HepG2 (cell line): Measurements from ENCODE around the gene DBN1. TPM values are rescaled to one million over a fixed set of nuclear protein-coding genes. Genes with fewer than 3 reads are reported as not detected.
A peak's percentile ranks its signal among the peaks of the same experiment; 100 is the strongest.

Experiments used
- ATAC-seq: fragments of 200-7000 bp; cut with Tn5 transposase; 3 replicates; pipeline ENCODE4 v1.9.1; 2020; ENCODE audit warnings: mild to moderate bottlenecking, moderate library complexity
- BruUV-seq: library from RNA; stranded (reverse); fragments of 400-500 nt; replicated peaks from 2 replicates; lab custom pipeline; 2021; lab: Mats Ljungman, UMichigan
- CTCF ChIA-PET: fragments of 300-600 bp; formaldehyde crosslinking; extraction: SDS; loops from one replicate; lab custom pipeline; 2021; ENCODE audit warnings: low total read pairs, inconsistent platforms, low intra/inter-chr PET ratio; lab: Yijun Ruan, JAX
- POLR2A ChIA-PET: fragments of 350-600 bp; sonication (Branson Sonifier 250); formaldehyde crosslinking; loops from one replicate; lab custom pipeline; 2020; ENCODE audit warnings: antibody characterized with exemption, inconsistent platforms; lab: Yijun Ruan, JAX
- DNase-seq: peaks from one replicate; pipeline ENCODE4 v3.0.0-alpha.2; 2015; ENCODE audit warnings: low spot score
- FAIRE-seq: peaks from 3 replicates; lab custom pipeline; 2011; peaks lifted over from hg19 to GRCh38; lab: Jason Lieb, UNC
- H2AFZ ChIP-seq: one replicate; pipeline ENCODE4 v1.6.1; 2011; ENCODE audit warnings: low read length, inconsistent platforms
- H3K27ac ChIP-seq: fragments of 300-600 bp; 3 replicates; pipeline ENCODE4 v1.8.0; 2011; ENCODE audit warnings: mixed run types, mild to moderate bottlenecking, mixed read lengths, low read length, inconsistent platforms; ENCODE audit not compliant: insufficient read depth; ENCODE audit errors: extremely low read length
- H3K27me3 ChIP-seq, 2 experiments: fragments of 200-600 bp in 1 of 2; 2 replicates in 1 of 2; 3 replicates in 1 of 2; pipeline versions ENCODE4 v1.6.0 to v1.8.0; 2011; ENCODE audit warnings: low read length in 2 of 2, mild to moderate bottlenecking in 2 of 2, moderate library complexity in 2 of 2, inconsistent platforms in 1 of 2; ENCODE audit not compliant: insufficient read depth in 2 of 2, control insufficient read depth in 1 of 2
- H3K36me3 ChIP-seq, 2 experiments: fragments of 200-600 bp in 1 of 2; replicated peaks in 1 of 2; 2 replicates in 1 of 2; 3 replicates in 1 of 2; pipeline versions ENCODE4 v1.5.1 to v1.8.0; 2011; ENCODE audit warnings: low read length in 2 of 2, inconsistent platforms in 1 of 2; ENCODE audit not compliant: insufficient read depth in 2 of 2, control insufficient read depth in 1 of 2
- H3K4me1 ChIP-seq: 2 replicates; pipeline ENCODE4 v1.5.1; 2012; ENCODE audit warnings: low read length, inconsistent platforms; ENCODE audit not compliant: insufficient read depth
- H3K4me2 ChIP-seq: 2 replicates; pipeline ENCODE4 v1.6.0; 2011; ENCODE audit warnings: low read depth, low read length, inconsistent platforms
- H3K4me3 ChIP-seq, 3 experiments: fragments of 200-600 bp in 1 of 3; sonication (generic), shearing (Covaris generic) in 1 of 3; replicated peaks in 1 of 3; 2 replicates each; pipeline ENCODE4 v1.5.1; 2011 to 2016; ENCODE audit warnings: low read length in 3 of 3, inconsistent platforms in 2 of 3, low read depth in 2 of 3, mild to moderate bottlenecking in 2 of 3, control low read depth in 1 of 3, mixed read lengths in 1 of 3; ENCODE audit not compliant: insufficient read depth in 1 of 3
- H3K79me2 ChIP-seq: one replicate; pipeline ENCODE4 v1.6.1; 2011; ENCODE audit warnings: low read length, inconsistent platforms; ENCODE audit not compliant: insufficient read depth
- H3K9ac ChIP-seq: 2 replicates; pipeline ENCODE4 v1.6.0; 2011; ENCODE audit warnings: mild to moderate bottlenecking, low read depth, low read length, inconsistent platforms; ENCODE audit not compliant: insufficient read depth
- H3K9me3 ChIP-seq: 2 replicates; pipeline ENCODE4 v1.5.1; 2012; ENCODE audit warnings: mild to moderate bottlenecking, low read length
- H4K20me1 ChIP-seq: 2 replicates; pipeline ENCODE4 v1.6.0; 2011; ENCODE audit warnings: inconsistent platforms, mild to moderate bottlenecking, low read length, moderate library complexity; ENCODE audit not compliant: insufficient read depth
- EEA1 ChIP-seq: sonication (generic); formaldehyde crosslinking; IDR thresholded peaks from 2 replicates; pipeline ENCODE4 v1.5.1; 2020; ENCODE audit warnings: mild to moderate bottlenecking, missing genetic modification reagents, borderline replicate concordance
- GATAD1 ChIP-seq: IDR thresholded peaks from 2 replicates; pipeline ENCODE4 v1.6.1; 2016; ENCODE audit warnings: missing genetic modification reagents, missing compliant biosample characterization
- HDAC6 ChIP-seq: fragments of 200-600 bp; sonication (generic); IDR thresholded peaks from 2 replicates; pipeline ENCODE4 v1.7.0; 2017; ENCODE audit warnings: mild to moderate bottlenecking, antibody characterized with exemption, low read length, low read depth
- MEIS1 ChIP-seq: sonication (generic); formaldehyde crosslinking; IDR thresholded peaks from 2 replicates; pipeline ENCODE4 v1.9.0; 2021; ENCODE audit warnings: mild to moderate bottlenecking, missing genetic modification reagents, moderate library complexity, borderline replicate concordance
- MLLT10 ChIP-seq: sonication (generic); formaldehyde crosslinking; IDR thresholded peaks from 2 replicates; pipeline ENCODE4 v1.4.0; 2020; ENCODE audit warnings: missing genetic modification reagents
- MZF1 ChIP-seq: sonication (generic); formaldehyde crosslinking; IDR thresholded peaks from 2 replicates; pipeline ENCODE4 v1.8.1; 2023; ENCODE audit warnings: mild to moderate bottlenecking, missing genetic modification reagents, borderline replicate concordance
- SP4 ChIP-seq: sonication (generic); formaldehyde crosslinking; IDR thresholded peaks from 2 replicates; pipeline ENCODE4 v1.8.1; 2023; ENCODE audit warnings: mild to moderate bottlenecking, missing genetic modification reagents
- TSC22D2 ChIP-seq: sonication (generic); formaldehyde crosslinking; IDR thresholded peaks from 2 replicates; pipeline ENCODE4 v1.5.1; 2020; ENCODE audit warnings: missing genetic modification reagents, mild to moderate bottlenecking, borderline replicate concordance
- XBP1 ChIP-seq: sonication (generic); formaldehyde crosslinking; IDR thresholded peaks from 2 replicates; pipeline ENCODE4 v1.5.0; 2020; ENCODE audit warnings: missing genetic modification reagents
- ZNF251 ChIP-seq: sonication (generic); formaldehyde crosslinking; IDR thresholded peaks from 2 replicates; pipeline ENCODE4 v1.9.0; 2021; ENCODE audit warnings: mild to moderate bottlenecking, missing genetic modification reagents
- ZNF777 ChIP-seq: sonication (generic); formaldehyde crosslinking; IDR thresholded peaks from 2 replicates; pipeline ENCODE4 v1.4.0; 2020; ENCODE audit warnings: missing genetic modification reagents
- WGBS: methylation state at CpG from one replicate; pipeline ENCODE4 v1.1.6; 2017; ENCODE audit warnings: low lambda C conversion rate; 5-methylcytosine and 5-hydroxymethylcytosine counted together
- in situ Hi-C: cut with HindIII; loops from 2 replicates; pipeline ENCODE4 v1.10.0; 2017; ENCODE audit warnings: low pct_unique_long_range_greater_than_20kb; ENCODE audit not compliant: extremely low pct_ligation_motif_present
- intact Hi-C: fragments of 100-400 bp; cut with micrococcal nuclease; formaldehyde crosslinking; loops from one replicate; pipeline ENCODE4 v1.10.0; 2022; ENCODE audit not compliant: unreplicated experiment
- polyA plus RNA-seq, 8 experiments: library from polyadenylated mRNA; depleted of rRNA in 3 of 8; stranded (reverse) in 7 of 8; unstranded in 1 of 8; fragments of >200 nt; fragmentation: Illumina TruSeq in 4 of 8; extraction: Trizol in 4 of 8; gene quantifications; 2 replicates each; pipeline versions ENCODE4 v1.2.1 to v1.2.3, GENCODE V29; 2011 to 2016; ENCODE audit warnings: low read depth in 4 of 8, missing spikeins in 1 of 8, mixed read lengths in 1 of 8; ENCODE audit not compliant: insufficient read depth in 1 of 8
- total RNA-seq, 5 experiments: library from RNA; depleted of rRNA; stranded (reverse); fragments of >200 nt; fragmentation: Illumina TruSeq; extraction: Trizol; gene quantifications; 2 replicates each; pipeline ENCODE4 v1.2.3, GENCODE V29; 2016; ENCODE audit warnings: low read depth in 1 of 5
- TF ChIP-seq, protein P1 (sequence below): sonication (generic); formaldehyde crosslinking; IDR thresholded peaks from 2 replicates; pipeline ENCODE4 v1.4.0; 2020; ENCODE audit warnings: missing genetic modification reagents, borderline replicate concordance
- TF ChIP-seq, protein P2 (sequence below): sonication (generic); formaldehyde crosslinking; IDR thresholded peaks from 2 replicates; pipeline ENCODE4 v1.4.0; 2020; ENCODE audit warnings: low read depth, missing genetic modification reagents
- TF ChIP-seq, protein P3 (sequence below): sonication (generic); formaldehyde crosslinking; IDR thresholded peaks from 2 replicates; pipeline ENCODE4 v1.4.0; 2020; ENCODE audit warnings: missing genetic modification reagents

The DBN1 gene
- total and polyA plus RNA-seq, 2 of the 13 experiments (the other 11 are each of a cell fraction or from before 2014, with no cell fraction given) = 27.0 to 37.3 TPM

DNA sequence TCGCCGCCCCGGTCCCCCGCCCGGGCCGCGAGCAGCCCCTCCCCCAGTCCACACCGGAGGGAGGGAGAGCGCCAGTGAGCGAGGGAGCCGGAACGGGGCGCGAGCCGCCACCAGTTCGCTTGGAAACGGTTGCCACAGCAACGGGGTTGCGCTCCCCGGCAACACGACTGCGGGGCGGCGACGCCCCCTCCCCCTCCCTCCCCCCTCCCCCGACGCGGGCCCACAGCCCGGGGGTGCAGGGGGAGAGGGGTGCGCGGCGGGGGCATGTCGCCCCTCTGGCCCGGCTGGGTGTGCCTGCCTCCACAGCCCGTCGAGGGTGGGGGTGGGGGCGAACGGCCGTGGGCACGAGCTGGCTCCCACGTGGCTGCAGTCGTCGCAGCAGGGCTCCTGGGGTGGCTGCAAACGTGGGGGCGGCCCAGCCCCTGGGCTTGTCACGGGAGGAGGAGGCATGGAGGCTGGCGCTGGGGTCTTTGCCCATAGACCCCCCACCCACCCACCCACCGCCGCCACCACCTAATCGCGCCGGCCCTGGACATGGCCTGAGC is 26.3 kb downstream of the DBN1 start:
- no TSS peak for BruUV-seq
- DNase-seq (no peak), FAIRE-seq (no peak), ATAC-seq (peak; percentile 12)
- H3K9me3 ChIP-seq = no peaks in the 10 kb centered on the region
- H2AFZ ChIP-seq = no peak overlapping the region
- no peaks in the 10 kb centered on the region for H3K27me3 ChIP-seq
- H3K9ac ChIP-seq = peak overlapping the region; percentile 82
- intact Hi-C loops (loop anchor here (5.0 kb wide), 1 partner anchor 120 kb away; no protein-coding TSS in a partner anchor), in situ Hi-C loops (loop anchor here (5.0 kb wide), 1 partner anchor 135 kb away; the partner anchor contains the start of gene MXD3)
- H3K36me3 ChIP-seq = peaks cover under 1 to 5% of the 10 kb centered on the region in 2 experiments; a peak in 1 of 5 replicates
- peaks cover 2% of the 10 kb centered on the region; the same call in 1 of the 2 replicates for H4K20me1 ChIP-seq
- H3K79me2 ChIP-seq = no peaks in the 10 kb centered on the region
- CTCF ChIA-PET = interaction anchor here (1.4 kb wide), 1 partner anchor 10 kb away, joined by 5 read pairs; no protein-coding TSS in a partner anchor
- POLR2A ChIA-PET = interaction anchor here (0.7 to 4.2 kb wide), 19 partner anchors 10 to 95 kb away, joined by 3 to 19 read pairs (median 4); partner anchors contain the start of genes F12, GRK6, LMAN2 and PDLIM7
- peak overlapping the region; percentile 74 for H3K27ac ChIP-seq
- H3K4me1 ChIP-seq = peaks cover 49% of the 10 kb centered on the region
- H3K4me3 ChIP-seq = peak overlapping the region; percentile 55 to 80 (median 61); a peak in 5 of 6 replicates
- 0% methylated on average over 4 of the region's 52 CpGs for WGBS
- peak overlapping the region; percentile 99 for H3K4me2 ChIP-seq
- TF ChIP-seq, protein P1, sequence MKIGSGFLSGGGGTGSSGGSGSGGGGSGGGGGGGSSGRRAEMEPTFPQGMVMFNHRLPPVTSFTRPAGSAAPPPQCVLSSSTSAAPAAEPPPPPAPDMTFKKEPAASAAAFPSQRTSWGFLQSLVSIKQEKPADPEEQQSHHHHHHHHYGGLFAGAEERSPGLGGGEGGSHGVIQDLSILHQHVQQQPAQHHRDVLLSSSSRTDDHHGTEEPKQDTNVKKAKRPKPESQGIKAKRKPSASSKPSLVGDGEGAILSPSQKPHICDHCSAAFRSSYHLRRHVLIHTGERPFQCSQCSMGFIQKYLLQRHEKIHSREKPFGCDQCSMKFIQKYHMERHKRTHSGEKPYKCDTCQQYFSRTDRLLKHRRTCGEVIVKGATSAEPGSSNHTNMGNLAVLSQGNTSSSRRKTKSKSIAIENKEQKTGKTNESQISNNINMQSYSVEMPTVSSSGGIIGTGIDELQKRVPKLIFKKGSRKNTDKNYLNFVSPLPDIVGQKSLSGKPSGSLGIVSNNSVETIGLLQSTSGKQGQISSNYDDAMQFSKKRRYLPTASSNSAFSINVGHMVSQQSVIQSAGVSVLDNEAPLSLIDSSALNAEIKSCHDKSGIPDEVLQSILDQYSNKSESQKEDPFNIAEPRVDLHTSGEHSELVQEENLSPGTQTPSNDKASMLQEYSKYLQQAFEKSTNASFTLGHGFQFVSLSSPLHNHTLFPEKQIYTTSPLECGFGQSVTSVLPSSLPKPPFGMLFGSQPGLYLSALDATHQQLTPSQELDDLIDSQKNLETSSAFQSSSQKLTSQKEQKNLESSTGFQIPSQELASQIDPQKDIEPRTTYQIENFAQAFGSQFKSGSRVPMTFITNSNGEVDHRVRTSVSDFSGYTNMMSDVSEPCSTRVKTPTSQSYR (CRISPR knock-in tag) = peak; percentile 59; the same call in 1 of the 2 replicates
- TF ChIP-seq MZF1 (CRISPR knock-in tag) = no peak
- TF ChIP-seq MEIS1 = 0 out of 2 replicates have a peak, but pooled peaks have one; percentile 18
- TF ChIP-seq ZNF251 (CRISPR knock-in tag) = no peak
- TF ChIP-seq, protein P2, sequence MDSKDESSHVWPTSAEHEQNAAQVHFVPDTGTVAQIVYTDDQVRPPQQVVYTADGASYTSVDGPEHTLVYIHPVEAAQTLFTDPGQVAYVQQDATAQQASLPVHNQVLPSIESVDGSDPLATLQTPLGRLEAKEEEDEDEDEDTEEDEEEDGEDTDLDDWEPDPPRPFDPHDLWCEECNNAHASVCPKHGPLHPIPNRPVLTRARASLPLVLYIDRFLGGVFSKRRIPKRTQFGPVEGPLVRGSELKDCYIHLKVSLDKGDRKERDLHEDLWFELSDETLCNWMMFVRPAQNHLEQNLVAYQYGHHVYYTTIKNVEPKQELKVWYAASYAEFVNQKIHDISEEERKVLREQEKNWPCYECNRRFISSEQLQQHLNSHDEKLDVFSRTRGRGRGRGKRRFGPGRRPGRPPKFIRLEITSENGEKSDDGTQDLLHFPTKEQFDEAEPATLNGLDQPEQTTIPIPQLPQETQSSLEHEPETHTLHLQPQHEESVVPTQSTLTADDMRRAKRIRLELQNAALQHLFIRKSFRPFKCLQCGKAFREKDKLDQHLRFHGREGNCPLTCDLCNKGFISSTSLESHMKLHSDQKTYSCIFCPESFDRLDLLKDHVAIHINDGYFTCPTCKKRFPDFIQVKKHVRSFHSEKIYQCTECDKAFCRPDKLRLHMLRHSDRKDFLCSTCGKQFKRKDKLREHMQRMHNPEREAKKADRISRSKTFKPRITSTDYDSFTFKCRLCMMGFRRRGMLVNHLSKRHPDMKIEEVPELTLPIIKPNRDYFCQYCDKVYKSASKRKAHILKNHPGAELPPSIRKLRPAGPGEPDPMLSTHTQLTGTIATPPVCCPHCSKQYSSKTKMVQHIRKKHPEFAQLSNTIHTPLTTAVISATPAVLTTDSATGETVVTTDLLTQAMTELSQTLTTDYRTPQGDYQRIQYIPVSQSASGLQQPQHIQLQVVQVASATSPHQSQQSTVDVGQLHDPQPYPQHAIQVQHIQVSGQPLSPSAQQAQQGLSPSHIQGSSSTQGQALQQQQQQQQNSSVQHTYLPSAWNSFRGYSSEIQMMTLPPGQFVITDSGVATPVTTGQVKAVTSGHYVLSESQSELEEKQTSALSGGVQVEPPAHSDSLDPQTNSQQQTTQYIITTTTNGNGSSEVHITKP (CRISPR knock-in tag) = no peak
- TF ChIP-seq HDAC6 = no peak
- no peak for TF ChIP-seq TSC22D2 (CRISPR knock-in tag)
- TF ChIP-seq EEA1 (CRISPR knock-in tag) = no peak
- TF ChIP-seq, protein P3, sequence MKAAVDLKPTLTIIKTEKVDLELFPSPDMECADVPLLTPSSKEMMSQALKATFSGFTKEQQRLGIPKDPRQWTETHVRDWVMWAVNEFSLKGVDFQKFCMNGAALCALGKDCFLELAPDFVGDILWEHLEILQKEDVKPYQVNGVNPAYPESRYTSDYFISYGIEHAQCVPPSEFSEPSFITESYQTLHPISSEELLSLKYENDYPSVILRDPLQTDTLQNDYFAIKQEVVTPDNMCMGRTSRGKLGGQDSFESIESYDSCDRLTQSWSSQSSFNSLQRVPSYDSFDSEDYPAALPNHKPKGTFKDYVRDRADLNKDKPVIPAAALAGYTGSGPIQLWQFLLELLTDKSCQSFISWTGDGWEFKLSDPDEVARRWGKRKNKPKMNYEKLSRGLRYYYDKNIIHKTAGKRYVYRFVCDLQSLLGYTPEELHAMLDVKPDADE (CRISPR knock-in tag) = no peak
- TF ChIP-seq GATAD1 (CRISPR knock-in tag) = no peak
- no peak for TF ChIP-seq XBP1 (CRISPR knock-in tag)
- peak; percentile 78 for TF ChIP-seq ZNF777
- TF ChIP-seq MLLT10 (CRISPR knock-in tag) = no peak
- no peak for TF ChIP-seq SP4 (CRISPR knock-in tag)
